Skeletal muscle cell (primary cell): ENCODE results near the gene FAM43A.

Experiments used
- DNase-seq: peaks from one replicate; pipeline ENCODE4 v3.0.0-alpha.2; 2010; ENCODE audit warnings: low read depth
- H3K4me3 ChIP-seq: 2 replicates; pipeline ENCODE4 v1.5.1; 2011; ENCODE audit warnings: low read depth, mild to moderate bottlenecking, control low read depth, low read length, moderate library complexity

The FAM43A gene, protein sequence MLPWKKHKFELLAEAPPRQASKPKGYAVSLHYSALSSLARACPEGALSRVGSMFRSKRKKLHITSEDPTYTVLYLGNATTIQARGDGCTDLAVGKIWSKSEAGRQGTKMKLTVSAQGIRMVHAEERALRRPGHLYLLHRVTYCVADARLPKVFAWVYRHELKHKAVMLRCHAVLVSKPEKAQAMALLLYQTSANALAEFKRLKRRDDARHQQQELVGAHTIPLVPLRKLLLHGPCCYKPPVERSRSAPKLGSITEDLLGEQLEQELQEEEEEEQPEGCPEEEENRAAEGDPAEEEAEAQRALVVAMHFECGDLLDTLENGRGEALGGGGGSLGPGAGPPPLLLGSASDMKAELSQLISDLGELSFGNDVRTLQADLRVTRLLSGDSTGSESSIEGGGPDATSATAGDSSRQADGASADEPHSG

DNA sequence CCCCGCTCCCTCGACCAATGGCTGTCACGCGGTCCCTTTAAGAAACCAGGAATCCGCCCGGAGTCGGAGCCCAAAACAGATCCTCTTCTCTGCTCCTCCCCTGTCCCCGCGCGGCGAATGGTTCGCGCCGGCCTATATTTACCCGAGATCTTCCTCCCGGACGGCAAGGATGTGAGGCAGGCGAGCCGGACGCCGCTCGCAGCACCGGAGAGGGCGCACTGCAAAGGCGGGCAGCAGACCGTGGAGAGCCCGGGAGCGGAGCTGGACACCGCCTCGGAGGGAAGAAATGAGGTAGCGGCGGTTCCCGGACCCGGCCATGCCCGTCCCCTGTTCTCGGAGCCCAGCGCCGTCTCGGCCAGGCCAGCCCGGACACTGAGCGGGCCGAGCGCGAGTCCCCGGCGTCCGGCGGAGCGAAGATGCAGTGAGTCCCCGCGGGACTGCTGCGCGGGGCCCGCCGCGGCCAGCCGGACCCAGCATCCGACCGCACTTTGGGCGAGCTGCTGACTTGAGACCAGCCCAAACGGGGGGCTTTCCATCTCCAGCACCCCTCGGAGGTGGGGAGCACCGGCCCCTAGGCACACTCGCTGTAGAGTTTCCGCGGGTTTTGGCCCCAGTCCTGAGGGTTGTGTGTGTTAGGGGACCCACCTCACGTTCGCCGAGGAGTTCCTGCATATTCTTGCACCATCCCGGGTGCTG, at the start of gene FAM43A:
FAM43A (plus strand) TSS at position 166 of the 696 bp plus-strand sequence. CDS start 944 bp downstream, outside the sequence.
- peak; percentile 87 for DNase-seq
- peak within 1 kb of the TSS; percentile 74 for H3K4me3 ChIP-seq

DNA sequence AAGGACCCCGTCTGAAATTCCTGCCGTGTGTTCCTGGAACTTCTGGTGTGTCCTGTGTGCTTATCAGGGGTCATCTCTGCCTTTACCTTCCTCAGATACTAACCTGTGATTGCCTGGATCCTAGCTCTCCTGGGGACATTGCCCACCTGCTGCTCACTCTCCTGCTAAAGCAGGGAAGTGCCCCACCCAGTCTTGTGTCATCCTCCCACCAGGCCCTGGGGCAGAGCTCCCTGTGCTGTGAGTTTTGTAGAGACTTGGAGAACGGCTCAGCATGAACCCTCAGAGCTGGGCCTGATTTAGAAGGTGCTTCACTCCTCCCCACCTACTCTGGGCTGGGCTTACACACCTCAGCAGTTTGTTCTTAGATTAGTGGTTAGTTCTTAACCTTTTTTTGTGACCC, 48.6 kb upstream of the FAM43A start:
- DNase-seq, result no peak
- no peak overlapping the region for H3K4me3 ChIP-seq

DNA sequence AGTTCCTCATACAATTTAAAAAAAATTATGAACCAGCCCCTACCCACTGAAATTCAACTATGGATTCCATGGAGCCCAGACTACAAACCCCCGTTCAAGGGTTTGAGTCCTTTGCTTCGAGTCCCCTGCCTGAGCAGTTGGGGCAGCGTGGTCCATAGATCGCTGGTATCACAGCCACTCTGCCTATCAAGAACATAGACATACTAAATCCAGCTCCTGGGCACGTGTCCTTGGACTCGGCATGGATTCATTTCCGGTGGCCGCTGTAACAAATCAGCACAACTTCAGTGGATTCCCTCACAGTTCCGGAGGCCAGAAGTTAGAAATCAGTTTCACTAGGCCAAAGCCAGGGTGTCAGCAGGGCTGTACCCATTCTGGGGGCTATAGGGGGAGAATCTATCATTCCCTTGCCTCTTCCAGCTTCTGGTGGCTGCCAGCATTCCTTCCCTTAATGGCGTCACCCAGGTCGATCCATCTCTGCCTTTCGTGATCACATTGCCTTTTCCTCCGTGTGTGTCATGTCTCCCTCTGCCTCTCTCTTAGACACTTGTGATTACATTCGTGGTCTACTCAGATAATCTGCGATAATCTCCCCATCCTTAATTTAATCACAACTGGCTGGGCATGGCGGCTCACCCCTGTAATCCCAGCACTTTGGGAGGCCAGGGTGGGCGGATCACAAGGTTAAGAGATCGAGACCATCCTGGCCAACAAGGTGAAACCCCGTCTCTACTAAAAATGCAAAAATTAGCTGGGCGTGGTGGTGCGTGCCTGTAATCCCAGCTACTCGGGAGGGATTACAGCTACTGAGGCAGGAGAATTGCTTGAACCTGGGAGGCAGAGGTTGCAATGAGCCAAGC, 47.9 kb upstream of the FAM43A start:
- H3K4me3 ChIP-seq, result no peak overlapping the region
- DNase-seq, result no peak

DNA sequence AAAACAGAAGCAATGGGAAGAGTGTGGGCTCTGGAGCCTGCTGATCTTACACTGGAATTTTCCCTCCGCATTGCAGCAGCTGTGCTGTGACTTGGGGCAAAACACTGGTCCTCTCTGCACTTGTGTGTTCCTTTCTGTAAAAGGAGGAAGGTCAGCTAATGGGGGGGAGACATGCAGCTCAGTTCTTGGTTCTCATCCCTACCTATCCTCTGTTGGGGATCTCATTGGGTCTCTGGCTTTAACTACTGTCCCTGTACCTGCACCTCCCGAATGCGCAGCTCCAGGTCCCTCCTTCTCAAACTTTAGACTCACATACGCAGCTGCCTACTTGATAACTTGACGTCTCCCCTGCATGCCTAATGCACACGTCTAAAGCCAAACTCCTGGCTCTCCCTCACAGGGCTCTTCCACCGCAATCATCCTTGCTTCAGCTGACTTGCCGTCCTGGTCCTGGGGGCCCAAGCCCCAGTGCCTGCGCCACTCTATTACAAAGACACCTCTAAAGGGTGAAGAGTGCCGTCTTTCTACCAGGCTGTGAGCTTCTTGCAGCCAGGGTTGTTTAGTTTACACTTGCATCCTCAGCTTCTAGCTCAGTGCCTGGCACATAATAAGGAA, 46.6 kb upstream of the FAM43A start:
- DNase-seq, result no peak

DNA sequence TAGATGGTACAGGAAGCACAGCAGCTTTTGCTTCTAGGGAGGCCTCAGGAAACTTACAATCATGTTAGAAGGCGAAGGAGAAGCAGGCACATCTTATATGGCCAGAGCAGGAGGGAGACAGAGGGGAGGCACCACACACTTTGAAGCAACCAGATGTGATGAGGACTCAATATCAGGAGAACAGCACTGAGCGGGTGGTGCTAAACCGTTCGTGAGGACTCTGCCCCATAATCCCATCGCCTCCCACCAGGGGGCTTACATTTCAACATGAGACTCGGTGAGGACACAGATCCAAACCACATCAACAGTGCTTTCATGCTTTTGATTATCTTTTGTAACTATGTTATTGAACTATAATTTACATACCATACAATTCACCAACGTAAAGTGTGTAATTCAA, 44.9 kb upstream of the FAM43A start:
- H3K4me3 ChIP-seq, result no peak overlapping the region
- no peak for DNase-seq

More for the DNA sequence above, 46.6 kb upstream of the FAM43A start:
- no peak overlapping the region for H3K4me3 ChIP-seq

DNA sequence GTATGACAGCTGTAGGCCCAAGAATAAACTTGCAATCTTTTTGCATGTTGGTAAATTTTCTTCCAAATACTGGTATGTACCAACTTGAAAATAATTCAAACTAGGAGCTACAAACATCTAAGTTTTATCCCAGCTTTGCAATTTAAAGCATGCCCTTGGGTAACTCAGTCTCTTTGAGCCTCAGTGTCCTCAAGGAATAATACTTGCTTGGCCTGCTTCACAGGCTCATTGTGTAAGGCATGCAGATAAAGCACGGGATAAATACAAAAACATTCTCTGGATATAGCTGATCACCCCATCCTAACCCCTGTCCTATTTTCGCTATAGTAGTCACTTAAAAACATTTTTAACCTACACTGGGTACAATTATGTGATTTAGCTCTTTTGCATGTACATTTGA, 42.9 kb upstream of the FAM43A start:
- no peak overlapping the region for H3K4me3 ChIP-seq
- no peak for DNase-seq

DNA sequence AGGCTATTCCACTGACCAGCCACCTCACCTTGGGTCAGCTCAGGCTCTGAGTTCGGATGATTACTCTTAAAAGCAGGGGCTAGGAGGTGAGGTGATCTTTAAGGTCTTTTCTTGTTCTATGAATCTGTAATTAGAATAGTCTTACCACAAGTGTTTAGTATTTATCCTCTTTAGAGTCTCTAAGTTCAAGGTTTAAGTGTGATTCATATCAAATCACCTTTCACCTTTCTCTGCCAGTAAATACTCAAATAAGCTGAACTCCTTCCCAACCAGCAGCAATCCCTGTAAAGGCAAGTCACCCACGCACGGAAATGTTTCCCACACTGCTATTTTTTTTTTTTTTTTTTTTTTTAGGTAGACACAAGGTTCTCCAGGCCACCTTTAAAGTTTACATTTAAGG, 37.9 kb upstream of the FAM43A start:
- DNase-seq, result no peak
- H3K4me3 ChIP-seq, result no peak overlapping the region

DNA sequence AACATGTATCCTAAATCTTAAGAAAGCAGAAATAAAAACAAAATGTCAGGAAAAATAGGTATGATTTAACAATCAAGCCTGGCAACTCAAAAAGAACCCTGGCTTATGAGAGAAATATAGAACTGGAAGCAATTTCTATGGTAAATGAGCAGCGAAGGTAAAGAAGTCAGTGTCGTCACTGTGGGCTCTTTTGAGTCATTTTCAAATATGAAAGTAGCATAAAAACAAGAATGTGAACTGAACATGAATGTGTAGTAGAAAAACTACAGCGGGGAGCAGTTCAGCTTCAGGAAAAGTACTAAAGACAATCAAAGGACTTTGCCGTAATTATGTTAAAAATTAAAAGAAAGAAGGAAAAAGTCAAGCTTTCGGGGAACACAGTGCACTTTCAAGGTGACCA, 31.2 kb upstream of the FAM43A start:
- DNase-seq, result no peak
- no peak overlapping the region for H3K4me3 ChIP-seq

DNA sequence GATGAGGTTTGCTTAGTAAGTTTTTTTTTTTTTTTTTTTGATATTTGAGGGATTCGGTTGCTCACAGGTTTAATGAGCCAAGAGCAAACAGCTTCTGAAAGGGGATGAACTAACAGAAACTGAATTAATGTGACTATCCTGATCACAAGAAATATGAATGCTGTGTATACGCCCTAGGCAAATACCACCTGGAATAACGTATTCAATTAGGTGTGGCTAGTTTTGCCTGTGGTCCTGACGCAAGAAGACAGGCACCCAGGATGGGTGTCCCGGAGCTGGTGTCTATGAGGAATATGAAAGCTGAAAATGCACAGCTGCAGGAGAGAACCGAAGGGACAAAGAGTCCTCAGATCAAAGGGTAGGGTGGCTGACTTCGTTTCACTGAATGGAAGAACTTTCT, 28.2 kb upstream of the FAM43A start:
- no peak overlapping the region for H3K4me3 ChIP-seq
- no peak for DNase-seq

DNA sequence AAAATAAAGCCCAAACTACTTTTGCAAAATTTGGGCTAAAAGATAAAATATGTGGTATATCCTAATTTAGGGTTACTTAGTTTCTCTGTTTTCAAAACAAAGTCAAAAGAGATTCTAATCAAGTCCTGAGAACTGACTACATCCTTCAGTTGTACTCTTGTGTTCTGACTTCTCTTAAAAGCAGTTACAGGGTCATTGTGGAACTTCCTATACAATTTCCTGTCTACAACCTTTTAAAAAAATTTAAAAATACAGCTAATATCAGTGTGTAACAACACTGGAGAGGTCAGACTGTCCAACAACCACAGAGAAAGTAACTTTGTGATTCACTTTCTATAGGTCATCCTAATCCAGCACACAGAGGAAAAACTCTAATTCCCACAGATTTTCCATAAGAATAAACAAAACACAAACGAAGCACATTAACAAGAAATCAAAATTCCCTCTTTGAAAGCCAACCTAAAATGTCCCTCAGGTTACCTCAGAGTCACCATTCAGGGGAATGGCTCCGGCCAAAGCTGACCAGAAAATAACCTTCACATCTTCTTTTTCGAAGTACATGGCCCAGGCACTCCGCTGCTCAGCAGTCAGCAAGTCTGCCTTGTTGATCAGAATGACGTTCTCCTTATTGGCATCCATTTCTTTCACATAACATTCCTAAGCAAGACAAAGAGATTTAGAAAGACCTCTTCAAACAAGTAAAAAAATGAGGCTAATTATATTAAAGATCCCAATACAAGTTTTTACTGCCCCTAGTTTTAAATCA, 27.0 kb upstream of the FAM43A start:
- no peak overlapping the region for H3K4me3 ChIP-seq
- no peak for DNase-seq

DNA sequence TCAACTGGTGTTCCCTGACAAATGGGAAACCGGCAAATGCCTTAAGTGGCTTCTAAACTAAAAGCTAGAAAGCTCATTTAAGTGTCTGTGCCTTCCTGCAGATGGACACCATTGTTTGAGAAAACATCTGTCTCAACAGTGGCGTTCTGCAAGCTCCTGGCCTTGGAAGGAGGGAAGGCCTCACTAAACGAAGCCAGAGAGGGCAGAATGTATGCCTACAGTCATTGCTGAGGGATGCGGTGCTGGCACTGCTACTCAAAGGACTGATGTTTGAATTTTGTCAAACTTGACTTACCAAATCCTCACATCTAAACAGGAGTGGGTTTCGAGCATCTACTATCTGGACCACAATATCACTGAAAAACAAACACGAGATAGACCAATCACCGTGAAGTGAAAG, 25.9 kb upstream of the FAM43A start:
- H3K4me3 ChIP-seq, result no peak overlapping the region
- no peak for DNase-seq

DNA sequence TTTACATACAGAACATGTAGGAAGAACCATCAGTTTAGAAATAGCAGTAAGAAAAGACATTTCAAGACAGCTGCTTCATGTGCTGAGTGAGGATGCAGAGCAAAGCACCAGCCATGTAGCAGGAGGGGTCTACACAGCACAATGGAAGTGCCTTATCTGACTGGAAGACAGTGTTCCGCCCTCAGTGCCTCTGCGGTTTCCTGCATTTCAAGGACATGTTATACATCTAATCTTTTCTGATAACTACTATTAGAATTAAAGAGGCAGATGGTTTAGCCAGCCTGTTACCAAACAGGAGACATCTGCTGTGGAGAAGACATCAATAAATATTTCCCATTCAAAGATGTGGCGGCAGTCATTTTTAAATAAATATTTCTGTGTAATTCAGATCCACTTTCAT, 24.3 kb upstream of the FAM43A start:
- no peak overlapping the region for H3K4me3 ChIP-seq
- DNase-seq, result no peak

DNA sequence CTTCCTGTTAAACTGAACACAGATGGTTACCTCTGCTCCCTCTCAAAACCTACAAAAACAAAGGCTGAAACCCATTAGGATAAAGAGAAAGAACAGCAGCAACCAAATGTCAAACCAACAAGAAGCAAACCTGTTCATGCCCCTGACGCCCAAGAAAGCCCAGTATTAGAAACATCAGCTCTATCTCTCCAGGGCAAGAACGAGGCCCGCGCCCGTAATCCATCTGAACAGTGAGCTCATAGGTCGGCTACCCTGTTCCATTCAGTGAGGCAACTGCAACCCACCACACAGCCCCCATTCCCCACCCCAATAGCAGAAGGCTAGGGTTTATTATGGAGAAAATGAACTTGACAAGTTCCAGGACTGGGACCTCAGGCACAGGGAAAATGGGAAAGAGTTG, 23.7 kb upstream of the FAM43A start:
- no peak for DNase-seq
- no peak overlapping the region for H3K4me3 ChIP-seq

DNA sequence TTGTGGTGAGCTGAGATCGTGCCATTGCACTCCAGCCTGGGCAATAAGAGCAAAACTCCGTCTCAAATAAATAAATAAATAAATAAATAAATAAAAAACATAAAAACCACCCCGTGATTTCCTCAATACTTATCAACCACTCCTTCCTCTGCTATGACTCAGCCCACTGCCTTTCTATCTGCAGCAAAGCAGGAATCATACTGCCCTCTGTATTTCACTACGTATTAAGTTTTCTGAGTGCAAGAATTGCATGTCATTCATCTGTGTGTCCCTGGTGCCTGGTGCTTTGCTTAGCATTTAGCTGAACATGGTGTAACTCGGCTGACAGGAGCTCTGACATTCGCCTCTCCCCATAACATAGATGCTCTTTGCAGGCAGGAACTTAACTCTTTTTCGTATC, 20.8 kb upstream of the FAM43A start:
- no peak for DNase-seq
- H3K4me3 ChIP-seq, result no peak overlapping the region

DNA sequence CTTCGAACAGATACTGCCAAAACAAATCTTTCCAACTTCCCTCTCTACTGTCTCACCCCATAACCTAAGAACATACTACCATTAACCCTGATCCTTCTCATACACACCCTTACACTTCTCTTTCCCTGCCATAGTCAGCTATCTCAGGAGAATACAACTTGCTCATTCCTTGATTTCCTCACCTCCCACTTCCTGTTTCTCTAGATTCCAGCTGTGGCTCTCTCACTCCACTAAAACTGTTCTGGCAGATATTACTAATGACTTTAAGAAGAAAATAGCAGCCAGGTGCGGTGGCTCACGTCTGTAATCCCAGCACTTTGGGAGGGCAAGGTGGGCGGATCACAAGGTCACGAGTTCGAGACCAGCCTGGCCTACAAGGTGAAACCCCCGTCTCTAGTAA, 18.3 kb upstream of the FAM43A start:
- DNase-seq, result no peak
- H3K4me3 ChIP-seq, result no peak overlapping the region

DNA sequence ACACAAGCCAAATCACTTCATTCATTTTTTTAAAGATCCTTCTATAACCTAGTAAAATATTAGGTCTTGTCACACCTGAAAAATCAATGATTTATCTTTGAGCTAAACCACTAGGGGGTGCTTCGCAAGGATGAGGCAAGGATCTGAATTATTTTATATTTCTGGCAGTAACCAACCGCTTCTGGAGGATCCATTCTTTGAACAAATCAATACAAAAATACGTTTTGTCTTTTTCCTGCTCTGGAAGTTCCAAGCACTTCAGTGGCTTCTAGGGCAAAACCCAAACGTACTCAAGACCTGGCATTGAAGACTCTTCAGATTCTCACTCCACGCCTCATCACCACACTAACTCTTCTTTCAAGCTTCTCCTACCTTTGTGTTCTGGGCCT, 14.2 kb upstream of the FAM43A start:
- DNase-seq, result no peak
- peak overlapping the region; percentile 93 for H3K4me3 ChIP-seq

DNA sequence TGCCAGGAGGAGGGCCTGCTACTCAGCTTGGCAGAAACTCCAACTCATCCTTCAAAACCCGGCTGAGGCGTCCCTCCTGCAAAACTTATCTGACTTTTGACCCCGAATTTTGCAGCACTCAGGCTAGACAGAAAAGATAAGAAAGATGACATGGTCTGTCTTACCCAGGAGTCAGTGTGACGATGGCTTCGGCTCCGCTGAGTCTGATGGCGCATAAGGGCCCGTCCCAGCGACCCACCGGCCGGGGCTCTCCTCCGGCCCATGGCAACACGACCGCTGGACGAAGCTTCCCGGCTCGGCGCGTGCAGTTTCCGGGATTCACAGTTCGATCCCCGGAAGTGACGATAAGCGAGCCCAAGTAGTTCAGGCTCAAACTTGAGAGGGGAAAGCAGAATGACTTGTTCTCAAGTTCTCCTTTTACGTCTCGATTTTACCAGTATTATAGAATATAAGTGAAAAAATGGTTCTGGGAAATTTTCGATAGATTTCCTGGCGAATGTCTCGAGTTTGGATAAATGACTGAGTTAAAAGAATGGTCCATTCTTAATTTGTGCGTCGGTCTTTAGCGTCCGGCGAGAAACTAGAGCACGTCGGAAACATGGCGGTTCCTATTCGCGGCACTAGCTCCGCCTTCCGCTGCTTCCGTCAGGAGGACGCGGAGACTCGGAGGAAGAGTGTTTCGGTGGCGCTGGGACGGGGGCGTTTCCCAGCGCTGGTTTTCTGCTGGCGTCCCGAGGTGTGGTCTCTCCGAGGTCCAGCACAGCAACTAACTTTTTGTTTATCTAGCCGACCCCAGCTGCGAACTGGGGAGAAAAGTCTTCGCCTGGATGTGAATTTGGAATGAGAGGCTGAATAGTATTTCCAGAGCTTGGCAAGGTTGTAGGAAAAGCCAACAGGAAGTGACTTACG, 13.5 kb upstream of the FAM43A start, which contains the start of gene LSG1:
LSG1 (minus strand) TSS at position 292 of the 909 bp plus-strand sequence; CDS start at position 263, 29 bp downstream.
- H3K4me3 ChIP-seq, result peak within 1 kb of the TSS; percentile 93
- DNase-seq, result peak; percentile 84

DNA sequence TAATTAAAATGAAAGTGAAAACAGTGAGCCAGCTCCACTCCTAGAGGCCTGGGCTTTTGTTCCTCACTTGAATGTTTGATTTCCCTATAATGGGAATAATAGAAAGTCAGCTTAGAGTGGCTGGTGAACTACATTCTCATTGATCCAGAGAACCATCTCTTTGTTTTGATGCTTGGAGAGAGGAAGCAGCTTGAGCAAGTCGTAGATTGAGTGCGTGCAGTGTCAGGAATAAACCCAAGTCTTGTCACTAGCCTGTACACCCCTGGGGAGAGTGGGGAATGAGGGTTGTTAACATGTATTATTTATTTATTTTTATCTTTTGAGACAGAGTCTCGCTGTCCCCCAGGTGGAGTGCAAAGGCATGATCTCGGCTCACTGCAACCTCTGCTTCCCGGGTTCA, 12.8 kb upstream of the FAM43A start:
- peak overlapping the region; percentile 93 for H3K4me3 ChIP-seq
- DNase-seq, result no peak
